ENCODE measurements around the gene ENO2. TPM values are rescaled to one million over a fixed set of nuclear protein-coding genes. Genes with fewer than 3 reads are reported as not detected.
A peak's percentile ranks its signal among the peaks of the same experiment; 100 is the strongest.

The ENO2 gene
- total RNA-seq, 1 experiment from 2014 or later: 33.5 TPM

DNA sequence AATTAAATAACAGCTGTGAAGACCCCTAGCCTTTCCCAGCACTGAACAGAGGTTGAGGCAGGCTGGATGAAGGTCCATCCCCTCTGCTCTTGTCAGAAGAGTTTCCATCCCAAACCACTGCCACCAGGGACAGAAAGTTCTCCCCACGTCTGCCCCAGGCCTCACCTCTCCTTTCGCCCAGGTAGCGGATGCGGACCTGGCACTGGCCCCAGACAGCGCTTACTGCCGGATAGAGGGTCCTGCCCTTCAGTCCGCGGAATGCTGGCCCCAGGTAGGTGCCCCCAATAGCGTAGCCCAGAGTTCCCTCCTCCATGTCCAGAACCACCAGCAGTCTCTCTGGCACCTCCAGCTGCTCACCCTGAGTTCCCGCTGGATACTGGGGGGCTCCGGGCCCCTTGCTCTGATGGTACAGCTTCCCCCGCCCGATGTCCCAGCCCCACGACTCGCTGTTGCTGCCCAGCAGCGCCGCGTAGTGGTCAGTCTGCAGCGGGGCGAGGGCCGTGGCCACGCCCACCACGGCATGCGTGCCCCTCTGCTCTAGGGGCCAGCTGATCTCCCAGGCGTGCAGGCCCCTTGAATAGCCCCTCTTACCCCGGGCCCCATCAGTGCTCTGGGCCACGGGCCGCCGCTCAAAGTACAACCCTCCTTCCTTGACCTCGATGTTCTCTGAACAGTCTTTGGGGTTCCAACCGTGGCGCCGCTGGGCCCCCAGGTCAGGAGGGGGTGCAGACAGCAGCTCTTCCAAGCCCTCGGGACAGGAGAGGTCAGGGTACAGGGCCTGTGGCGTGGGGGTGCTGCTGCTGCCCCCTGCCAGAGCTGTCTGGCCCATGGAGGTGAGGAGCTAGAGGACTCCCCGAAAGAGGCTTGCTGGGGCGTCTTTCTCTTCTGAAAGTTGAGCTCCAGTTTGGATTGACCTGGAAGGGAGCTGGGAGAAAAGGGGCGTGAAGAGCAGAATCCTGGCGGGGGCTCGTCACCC lies 42.0 kb upstream of the ENO2 start:
- POLR2A ChIA-PET: interaction anchor here (0.5 to 0.6 kb wide), 3 partner anchors 19 to 338 kb away, joined by 3 to 8 read pairs (median 7); partner anchors contain the start of gene GAPDH
- Histone ChIP-seq H3K36me3 (ENCODE audit: control insufficient read depth, insufficient read depth, low read length) (peaks cover 6% of the 10 kb centered on the region; the same call in 1 of the 2 replicates), H3K9me3 (ENCODE audit: control insufficient read depth, insufficient read depth, low read depth, low read length) (no peaks in the 10 kb centered on the region), H3K4me1 (ENCODE audit: control insufficient read depth, insufficient read depth, low read length) (peaks cover 23% of the 10 kb centered on the region), H3K27ac (ENCODE audit: low read length) (peak overlapping the region; percentile 88), H3K4me3 (ENCODE audit: low read depth in 2 of 2, low read length in 2 of 2) (peak overlapping the region; percentile 75 to 84), H3K27me3 (ENCODE audit: control insufficient read depth, insufficient read depth, low read length) (no peaks in the 10 kb centered on the region)
- peak; percentile 68 for ATAC-seq
- CTCF ChIA-PET: interaction anchor here (1.2 to 1.4 kb wide), 4 partner anchors 19 to 119 kb away, joined by 3 to 5 read pairs (median 4); partner anchors contain the start of genes CDCA3, MLF2, PTMS and USP5
- intact Hi-C loops (cut with micrococcal nuclease; ENCODE audit: unreplicated experiment) (no loop called here), in situ Hi-C loops (cut with HindIII; ENCODE audit: low pct_unique_long_range_greater_than_20kb, low sequenced_read_pairs) (no loop called here)
- TF ChIP-seq SIN3A (IDR thresholded peaks at IDR 0.05; ENCODE audit: borderline replicate concordance, insufficient read depth, low read depth, low read length) (0 out of 2 replicates have a peak, but pooled peaks have one; percentile 42), POLR2AphosphoS5 (IDR thresholded peaks at IDR 0.05; ENCODE audit: low read depth, low read length) (0 out of 2 replicates have a peak, but pooled peaks have one; percentile 1), TCF7L2 (IDR thresholded peaks at IDR 0.05; ENCODE audit: low read depth, low read length) (no peak)
- TF ChIP-seq, protein P1, sequence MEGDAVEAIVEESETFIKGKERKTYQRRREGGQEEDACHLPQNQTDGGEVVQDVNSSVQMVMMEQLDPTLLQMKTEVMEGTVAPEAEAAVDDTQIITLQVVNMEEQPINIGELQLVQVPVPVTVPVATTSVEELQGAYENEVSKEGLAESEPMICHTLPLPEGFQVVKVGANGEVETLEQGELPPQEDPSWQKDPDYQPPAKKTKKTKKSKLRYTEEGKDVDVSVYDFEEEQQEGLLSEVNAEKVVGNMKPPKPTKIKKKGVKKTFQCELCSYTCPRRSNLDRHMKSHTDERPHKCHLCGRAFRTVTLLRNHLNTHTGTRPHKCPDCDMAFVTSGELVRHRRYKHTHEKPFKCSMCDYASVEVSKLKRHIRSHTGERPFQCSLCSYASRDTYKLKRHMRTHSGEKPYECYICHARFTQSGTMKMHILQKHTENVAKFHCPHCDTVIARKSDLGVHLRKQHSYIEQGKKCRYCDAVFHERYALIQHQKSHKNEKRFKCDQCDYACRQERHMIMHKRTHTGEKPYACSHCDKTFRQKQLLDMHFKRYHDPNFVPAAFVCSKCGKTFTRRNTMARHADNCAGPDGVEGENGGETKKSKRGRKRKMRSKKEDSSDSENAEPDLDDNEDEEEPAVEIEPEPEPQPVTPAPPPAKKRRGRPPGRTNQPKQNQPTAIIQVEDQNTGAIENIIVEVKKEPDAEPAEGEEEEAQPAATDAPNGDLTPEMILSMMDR (IDR thresholded peaks at IDR 0.05): peak; percentile 96
- TF ChIP-seq, protein P2, sequence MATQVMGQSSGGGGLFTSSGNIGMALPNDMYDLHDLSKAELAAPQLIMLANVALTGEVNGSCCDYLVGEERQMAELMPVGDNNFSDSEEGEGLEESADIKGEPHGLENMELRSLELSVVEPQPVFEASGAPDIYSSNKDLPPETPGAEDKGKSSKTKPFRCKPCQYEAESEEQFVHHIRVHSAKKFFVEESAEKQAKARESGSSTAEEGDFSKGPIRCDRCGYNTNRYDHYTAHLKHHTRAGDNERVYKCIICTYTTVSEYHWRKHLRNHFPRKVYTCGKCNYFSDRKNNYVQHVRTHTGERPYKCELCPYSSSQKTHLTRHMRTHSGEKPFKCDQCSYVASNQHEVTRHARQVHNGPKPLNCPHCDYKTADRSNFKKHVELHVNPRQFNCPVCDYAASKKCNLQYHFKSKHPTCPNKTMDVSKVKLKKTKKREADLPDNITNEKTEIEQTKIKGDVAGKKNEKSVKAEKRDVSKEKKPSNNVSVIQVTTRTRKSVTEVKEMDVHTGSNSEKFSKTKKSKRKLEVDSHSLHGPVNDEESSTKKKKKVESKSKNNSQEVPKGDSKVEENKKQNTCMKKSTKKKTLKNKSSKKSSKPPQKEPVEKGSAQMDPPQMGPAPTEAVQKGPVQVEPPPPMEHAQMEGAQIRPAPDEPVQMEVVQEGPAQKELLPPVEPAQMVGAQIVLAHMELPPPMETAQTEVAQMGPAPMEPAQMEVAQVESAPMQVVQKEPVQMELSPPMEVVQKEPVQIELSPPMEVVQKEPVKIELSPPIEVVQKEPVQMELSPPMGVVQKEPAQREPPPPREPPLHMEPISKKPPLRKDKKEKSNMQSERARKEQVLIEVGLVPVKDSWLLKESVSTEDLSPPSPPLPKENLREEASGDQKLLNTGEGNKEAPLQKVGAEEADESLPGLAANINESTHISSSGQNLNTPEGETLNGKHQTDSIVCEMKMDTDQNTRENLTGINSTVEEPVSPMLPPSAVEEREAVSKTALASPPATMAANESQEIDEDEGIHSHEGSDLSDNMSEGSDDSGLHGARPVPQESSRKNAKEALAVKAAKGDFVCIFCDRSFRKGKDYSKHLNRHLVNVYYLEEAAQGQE (IDR thresholded peaks at IDR 0.05; ENCODE audit: insufficient read depth in 1 of 2, low read depth in 2 of 2, low read length in 1 of 2): no peak
- BruUV-seq (replicated peaks): TSS peak; percentile 95
- no peak for DNase-seq (ENCODE audit: low read depth, low spot score)

DNA sequence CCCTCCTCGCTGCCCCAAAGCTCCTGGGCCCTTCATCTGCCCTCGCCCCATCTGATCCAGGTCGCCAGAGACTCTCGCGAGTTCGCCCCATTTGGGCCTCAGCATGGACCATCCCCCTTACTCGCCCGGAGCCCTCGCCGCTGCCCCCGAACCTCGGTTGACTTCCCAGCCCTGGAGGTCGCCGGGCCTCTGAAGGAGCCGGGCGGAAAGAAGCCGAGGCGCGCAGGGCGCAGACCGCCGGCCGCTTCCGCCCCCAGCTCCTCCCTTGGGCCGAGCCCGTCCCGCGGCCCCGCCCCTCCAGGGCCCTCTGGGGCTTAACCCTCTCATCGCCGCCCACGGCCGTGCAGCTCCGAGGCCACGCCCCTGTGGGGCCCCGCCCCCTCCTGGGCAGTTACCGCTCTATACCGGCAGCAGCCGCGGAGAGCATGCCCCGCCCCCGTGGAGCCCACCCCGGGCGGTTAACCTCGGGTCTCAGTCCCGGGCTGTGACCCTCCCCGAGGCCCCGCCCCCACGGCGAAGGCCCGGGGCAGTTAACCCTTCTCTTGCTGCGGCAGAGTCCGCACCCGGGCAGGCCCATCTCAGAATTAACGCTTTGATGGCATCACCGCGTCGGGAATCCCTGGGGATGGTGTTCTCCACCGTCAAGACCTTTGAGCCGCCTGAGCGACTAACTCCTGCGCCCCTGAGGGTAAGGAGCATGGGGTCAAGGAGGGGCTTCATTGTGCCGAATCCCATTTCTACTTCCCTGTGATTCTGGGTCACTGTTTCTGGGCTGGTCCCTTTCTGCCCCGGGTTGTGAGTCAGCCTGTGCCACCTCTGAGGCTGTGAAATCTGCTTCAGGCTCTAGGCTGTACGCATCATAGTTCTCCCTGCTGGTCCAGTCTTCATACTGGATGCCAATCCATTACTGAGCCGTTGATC lies 41.0 kb upstream of the ENO2 start, which contains the start of gene SPSB2:
Gene SPSB2 (minus strand): TSS at position 210 of the 921 bp plus-strand sequence. CDS start 402 bp downstream, outside the sequence.
- ATAC-seq (peak; percentile 84), DNase-seq (ENCODE audit: low read depth, low spot score) (no peak)
- intact Hi-C loops (cut with micrococcal nuclease; ENCODE audit: unreplicated experiment) (no loop called here), in situ Hi-C loops (cut with HindIII; ENCODE audit: low pct_unique_long_range_greater_than_20kb, low sequenced_read_pairs) (no loop called here)
- POLR2A ChIA-PET: interaction anchor here (0.6 kb wide), 3 partner anchors 339 to 407 kb away, joined by 3 to 8 read pairs (median 7); partner anchors contain the start of gene GAPDH
- Histone ChIP-seq H3K4me1 (ENCODE audit: control insufficient read depth, insufficient read depth, low read length) (peaks cover 23% of the 10 kb centered on the region), H3K4me3 (ENCODE audit: low read depth in 2 of 2, low read length in 2 of 2) (peak within 1 kb of the TSS; percentile 75 to 84), H3K36me3 (ENCODE audit: control insufficient read depth, insufficient read depth, low read length) (peaks cover 6% of the 10 kb centered on the region; the same call in 1 of the 2 replicates), H3K9me3 (ENCODE audit: control insufficient read depth, insufficient read depth, low read depth, low read length) (no peaks in the 10 kb centered on the region), H3K27ac (ENCODE audit: low read length) (peak within 1 kb of the TSS; percentile 89), H3K27me3 (ENCODE audit: control insufficient read depth, insufficient read depth, low read length) (no peaks in the 10 kb centered on the region)
- TF ChIP-seq SIN3A (IDR thresholded peaks at IDR 0.05; ENCODE audit: borderline replicate concordance, insufficient read depth, low read depth, low read length): peak; percentile 84; the same call in 1 of the 2 replicates
- peak; percentile 73; the same call in 1 of the 2 replicates for TF ChIP-seq POLR2AphosphoS5 (IDR thresholded peaks at IDR 0.05; ENCODE audit: low read depth, low read length)
- TF ChIP-seq, protein P2 (IDR thresholded peaks at IDR 0.05; ENCODE audit: insufficient read depth in 1 of 2, low read depth in 2 of 2, low read length in 1 of 2): no peak
- TF ChIP-seq, protein P1 (IDR thresholded peaks at IDR 0.05): no peak
- CTCF ChIA-PET: interaction anchor here (0.6 to 1.4 kb wide), 4 partner anchors 18 to 120 kb away, joined by 3 to 6 read pairs (median 4); partner anchors contain the start of genes CDCA3, MLF2 and USP5
- BruUV-seq (replicated peaks): no TSS peak
